ENCODE data around the gene OMA1.

Gene OMA1

GRCh38 chr1:58435376-58435775, 111.2 kb downstream of the OMA1 start:
- intact Hi-C loops (cut with DNase I; ENCODE audit: low total_unique reads) = no loop called here
- Histone ChIP-seq H3K27me3 (no peaks in the 10 kb centered on the region), H3K27ac (no peak overlapping the region), H3K36me3 (no peaks in the 10 kb centered on the region), H3K4me3 (no peak overlapping the region), H3K4me1 (peaks cover 0 to 14% (median 2%) of the 10 kb centered on the region in 4 donors), H3K9me3 (no peaks in the 10 kb centered on the region)
- no peak for TF ChIP-seq CTCF (IDR thresholded peaks at IDR 0.05)
- no peak for DNase-seq

DNA sequence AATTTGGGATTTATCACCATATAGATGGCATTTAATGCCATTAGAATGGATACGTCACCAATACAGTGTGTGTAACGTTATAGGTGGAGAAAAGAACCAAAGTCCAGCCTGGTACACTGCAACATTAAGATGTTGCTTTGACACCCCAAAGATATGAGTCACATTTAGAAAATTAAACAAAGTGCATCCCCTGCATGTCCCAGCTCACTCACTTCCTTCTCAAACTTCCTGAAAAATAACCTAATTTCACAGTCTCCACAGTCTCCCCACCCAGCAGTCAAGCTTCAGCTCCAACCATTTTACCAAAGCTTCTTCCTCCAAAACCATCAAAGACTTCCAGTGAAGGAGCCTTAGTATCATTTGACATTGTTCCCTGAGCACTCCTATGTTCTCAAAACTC, 111.9 kb downstream of the OMA1 start:
- Histone ChIP-seq H3K36me3 (no peaks in the 10 kb centered on the region), H3K4me3 (no peak overlapping the region), H3K27ac (no peak overlapping the region), H3K4me1 (peaks cover 0 to 14% (median 2%) of the 10 kb centered on the region in 4 donors), H3K9me3 (no peaks in the 10 kb centered on the region), H3K27me3 (no peaks in the 10 kb centered on the region)
- no peak for TF ChIP-seq CTCF (IDR thresholded peaks at IDR 0.05)
- intact Hi-C loops (cut with DNase I; ENCODE audit: low total_unique reads) = no loop called here
- no peak for DNase-seq

DNA sequence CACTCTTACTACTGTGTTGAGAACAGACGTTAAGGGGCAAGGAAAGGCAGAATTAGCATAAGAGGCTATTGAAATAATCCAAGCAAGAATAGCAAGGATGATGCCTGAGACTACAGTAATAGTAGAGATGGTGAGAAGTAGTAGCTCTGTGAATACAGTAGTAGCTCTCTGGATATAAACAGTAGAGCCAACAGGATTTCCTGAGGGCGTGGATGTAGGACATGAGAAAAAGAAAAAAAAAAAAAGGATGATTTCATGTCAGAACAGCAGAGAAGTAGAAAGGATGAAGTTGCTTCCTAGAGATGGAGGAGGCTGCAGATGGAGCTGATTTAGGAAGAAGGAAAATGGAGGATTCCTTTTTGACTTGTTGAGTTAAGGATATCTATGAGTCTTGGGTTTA, 112.3 kb downstream of the OMA1 start:
- H3K27me3 ChIP-seq = no peaks in the 10 kb centered on the region
- no peaks in the 10 kb centered on the region for H3K36me3 ChIP-seq
- no peak overlapping the region for H3K27ac ChIP-seq
- intact Hi-C loops (cut with DNase I; ENCODE audit: low total_unique reads) = no loop called here
- DNase-seq = no peak
- no peaks in the 10 kb centered on the region for H3K9me3 ChIP-seq
- no peak overlapping the region for H3K4me3 ChIP-seq
- peaks cover 0 to 14% (median 2%) of the 10 kb centered on the region in 4 donors for H3K4me1 ChIP-seq
- TF ChIP-seq CTCF (IDR thresholded peaks at IDR 0.05) = no peak

GRCh38 chr1:58432851-58433668, 113.5 kb downstream of the OMA1 start:
- TF ChIP-seq CTCF (IDR thresholded peaks at IDR 0.05) = no peak
- intact Hi-C loops (cut with DNase I; ENCODE audit: low total_unique reads) = no loop called here
- no peaks in the 10 kb centered on the region for H3K27me3 ChIP-seq
- DNase-seq = peak in 1 of 2 donors; percentile 74
- H3K36me3 ChIP-seq = no peaks in the 10 kb centered on the region
- no peak overlapping the region for H3K27ac ChIP-seq
- peaks cover 0 to 14% (median 2%) of the 10 kb centered on the region in 4 donors for H3K4me1 ChIP-seq
- H3K9me3 ChIP-seq = no peaks in the 10 kb centered on the region
- H3K4me3 ChIP-seq = no peak overlapping the region

DNA sequence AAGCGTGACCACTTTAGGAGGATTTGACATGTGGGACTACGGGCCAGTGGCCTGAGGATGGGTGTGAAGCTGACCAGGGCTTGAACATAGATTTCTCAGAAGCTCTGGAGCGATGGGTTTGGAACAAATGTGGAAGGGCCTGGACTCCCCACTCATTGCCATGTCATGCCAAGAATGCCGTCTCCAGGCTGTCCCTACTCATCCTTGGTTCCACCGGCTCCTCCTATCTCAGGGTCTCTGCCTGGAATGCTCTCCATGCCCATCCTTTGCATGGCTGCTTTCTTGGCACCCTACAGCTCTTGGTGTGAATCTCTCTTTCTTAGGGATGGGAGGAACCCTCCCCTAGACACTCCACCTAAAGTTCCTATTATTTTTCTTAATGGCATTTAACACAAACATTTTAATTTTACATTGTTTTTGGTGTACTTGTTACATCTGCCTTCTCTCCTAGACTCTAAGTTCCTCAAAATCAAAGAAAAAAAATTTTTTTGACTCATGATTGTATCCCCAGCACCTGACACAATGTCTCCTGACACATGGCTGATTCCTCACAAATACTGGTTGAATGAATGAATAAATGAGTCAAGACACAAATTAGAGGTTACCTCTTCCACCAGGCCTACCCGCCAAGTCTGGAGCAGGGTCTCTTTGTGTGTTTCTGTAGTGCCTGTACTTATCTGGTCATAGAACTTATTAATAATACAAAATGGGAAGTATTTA, 114.5 kb downstream of the OMA1 start:
- H3K27me3 ChIP-seq = no peaks in the 10 kb centered on the region
- TF ChIP-seq CTCF (IDR thresholded peaks at IDR 0.05) = no peak
- no peak for DNase-seq
- no peak overlapping the region for H3K4me3 ChIP-seq
- no peaks in the 10 kb centered on the region for H3K9me3 ChIP-seq
- no peaks in the 10 kb centered on the region for H3K36me3 ChIP-seq
- intact Hi-C loops (cut with DNase I; ENCODE audit: low total_unique reads) = no loop called here
- H3K27ac ChIP-seq = no peak overlapping the region
- peaks cover 0 to 14% (median 2%) of the 10 kb centered on the region in 4 donors for H3K4me1 ChIP-seq

Data from tibial artery (tissue), 4 donors.